HL-60 (cell line): Measurements from ENCODE around the gene ARX.

ENCODE experiments used
- CTCF ChIP-seq: IDR thresholded peaks from one replicate; pipeline ENCODE4 v1.5.1; 2011; ENCODE audit warnings: low read length, control low read depth, inconsistent platforms; ENCODE audit not compliant: insufficient read depth
- GABPA ChIP-seq: IDR thresholded peaks from 2 replicates; pipeline ENCODE4 v1.6.1; 2012; ENCODE audit warnings: low read depth
- POLR2AphosphoS5 ChIP-seq: IDR thresholded peaks from 2 replicates; pipeline ENCODE4 v1.6.1; 2012; ENCODE audit warnings: low read depth
- SPI1 ChIP-seq: IDR thresholded peaks from 2 replicates; pipeline ENCODE4 v1.6.1; 2012; ENCODE audit warnings: low read depth, mild to moderate bottlenecking, borderline replicate concordance
- TF ChIP-seq, protein P1 (sequence below): IDR thresholded peaks from 2 replicates; pipeline ENCODE4 v1.6.1; 2012; ENCODE audit warnings: low read depth; ENCODE audit not compliant: insufficient replicate concordance

DNA sequence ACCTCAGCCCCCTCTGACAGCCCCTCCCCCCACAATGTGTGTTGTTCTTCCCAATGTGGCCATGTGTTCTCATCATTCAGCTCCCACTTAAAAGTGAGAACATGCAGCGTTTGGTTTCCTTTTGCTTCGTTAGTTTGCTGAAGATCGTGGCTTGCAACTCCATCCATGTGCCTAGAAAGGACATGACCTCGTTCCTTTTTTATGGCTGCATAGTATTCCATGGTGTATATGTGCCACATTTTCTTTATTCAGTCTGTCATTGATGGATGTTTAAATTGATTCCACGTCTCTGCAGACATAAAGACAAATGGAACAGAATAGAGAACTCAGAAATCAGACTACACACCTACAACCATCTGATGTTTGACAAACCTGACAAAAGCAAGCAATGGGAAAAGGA, 46.0 kb downstream of the ARX start:
- TF ChIP-seq CTCF (no peak), POLR2AphosphoS5 (no peak), GABPA (no peak), SPI1 (no peak)
- TF ChIP-seq, protein P1, sequence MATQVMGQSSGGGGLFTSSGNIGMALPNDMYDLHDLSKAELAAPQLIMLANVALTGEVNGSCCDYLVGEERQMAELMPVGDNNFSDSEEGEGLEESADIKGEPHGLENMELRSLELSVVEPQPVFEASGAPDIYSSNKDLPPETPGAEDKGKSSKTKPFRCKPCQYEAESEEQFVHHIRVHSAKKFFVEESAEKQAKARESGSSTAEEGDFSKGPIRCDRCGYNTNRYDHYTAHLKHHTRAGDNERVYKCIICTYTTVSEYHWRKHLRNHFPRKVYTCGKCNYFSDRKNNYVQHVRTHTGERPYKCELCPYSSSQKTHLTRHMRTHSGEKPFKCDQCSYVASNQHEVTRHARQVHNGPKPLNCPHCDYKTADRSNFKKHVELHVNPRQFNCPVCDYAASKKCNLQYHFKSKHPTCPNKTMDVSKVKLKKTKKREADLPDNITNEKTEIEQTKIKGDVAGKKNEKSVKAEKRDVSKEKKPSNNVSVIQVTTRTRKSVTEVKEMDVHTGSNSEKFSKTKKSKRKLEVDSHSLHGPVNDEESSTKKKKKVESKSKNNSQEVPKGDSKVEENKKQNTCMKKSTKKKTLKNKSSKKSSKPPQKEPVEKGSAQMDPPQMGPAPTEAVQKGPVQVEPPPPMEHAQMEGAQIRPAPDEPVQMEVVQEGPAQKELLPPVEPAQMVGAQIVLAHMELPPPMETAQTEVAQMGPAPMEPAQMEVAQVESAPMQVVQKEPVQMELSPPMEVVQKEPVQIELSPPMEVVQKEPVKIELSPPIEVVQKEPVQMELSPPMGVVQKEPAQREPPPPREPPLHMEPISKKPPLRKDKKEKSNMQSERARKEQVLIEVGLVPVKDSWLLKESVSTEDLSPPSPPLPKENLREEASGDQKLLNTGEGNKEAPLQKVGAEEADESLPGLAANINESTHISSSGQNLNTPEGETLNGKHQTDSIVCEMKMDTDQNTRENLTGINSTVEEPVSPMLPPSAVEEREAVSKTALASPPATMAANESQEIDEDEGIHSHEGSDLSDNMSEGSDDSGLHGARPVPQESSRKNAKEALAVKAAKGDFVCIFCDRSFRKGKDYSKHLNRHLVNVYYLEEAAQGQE = no peak
